ENCODE results near the gene MAP3K13.
"Not testable (repeated sequence)": the region's sequence is repeated elsewhere in the genome, so short reads cannot be mapped to it uniquely, and the experiment has no call there.

MAP3K13 gene

DNA sequence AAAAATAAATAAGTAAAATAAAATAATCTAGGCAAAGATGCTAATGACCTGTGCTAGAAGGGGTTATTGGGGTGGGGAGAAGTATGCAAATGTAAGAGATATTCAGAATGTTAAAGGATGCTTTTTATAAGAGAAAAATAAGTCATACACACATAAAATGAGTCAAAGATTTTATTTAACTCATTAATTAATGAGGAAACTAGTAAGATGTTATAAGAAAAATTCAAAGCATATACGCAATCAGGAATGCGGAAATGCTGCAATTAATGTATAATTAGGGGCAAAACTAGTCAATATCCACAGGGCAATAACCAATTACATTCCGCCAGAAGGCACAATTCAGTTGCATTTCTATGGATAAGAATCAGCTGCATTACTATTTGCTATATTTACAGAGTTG, 30.1 kb downstream of the MAP3K13 start:
- in situ Hi-C loops (cut with HindIII; ENCODE audit: low sequenced_read_pairs): no loop called here

GRCh38 chr3:185397676-185398075, 34.7 kb downstream of the MAP3K13 start:
- in situ Hi-C loops (cut with HindIII; ENCODE audit: low sequenced_read_pairs): loop anchor here (5.0 kb wide), 1 partner anchor 100 kb away; no protein-coding TSS in a partner anchor

- in situ Hi-C loops (cut with HindIII; ENCODE audit: low sequenced_read_pairs): loop anchor here (5.0 kb wide), 2 partner anchors 33 to 103 kb away; no protein-coding TSS in a partner anchor
These were observed 37.1 kb downstream of the MAP3K13 start for GRCh38 chr3:185399737-185400667.

GRCh38 chr3:185400866-185401265, 37.9 kb downstream of the MAP3K13 start:
- in situ Hi-C loops (cut with HindIII; ENCODE audit: low sequenced_read_pairs): loop anchor here (5.0 kb wide), 1 partner anchor 34 kb away; no protein-coding TSS in a partner anchor

GRCh38 chr3:185401319-185401955, 38.5 kb downstream of the MAP3K13 start:
- in situ Hi-C loops (cut with HindIII; ENCODE audit: low sequenced_read_pairs): loop anchor here (5.0 kb wide), 1 partner anchor 34 kb away; no protein-coding TSS in a partner anchor

- in situ Hi-C loops (cut with HindIII; ENCODE audit: low sequenced_read_pairs): loop anchor here (5.0 kb wide), 1 partner anchor 35 kb away; no protein-coding TSS in a partner anchor
These were observed 39.6 kb downstream of the MAP3K13 start for GRCh38 chr3:185402561-185402960.

GRCh38 chr3:185403002-185403401, 40.1 kb downstream of the MAP3K13 start:
- in situ Hi-C loops (cut with HindIII; ENCODE audit: low sequenced_read_pairs): loop anchor here (5.0 kb wide), 1 partner anchor 36 kb away; no protein-coding TSS in a partner anchor

DNA sequence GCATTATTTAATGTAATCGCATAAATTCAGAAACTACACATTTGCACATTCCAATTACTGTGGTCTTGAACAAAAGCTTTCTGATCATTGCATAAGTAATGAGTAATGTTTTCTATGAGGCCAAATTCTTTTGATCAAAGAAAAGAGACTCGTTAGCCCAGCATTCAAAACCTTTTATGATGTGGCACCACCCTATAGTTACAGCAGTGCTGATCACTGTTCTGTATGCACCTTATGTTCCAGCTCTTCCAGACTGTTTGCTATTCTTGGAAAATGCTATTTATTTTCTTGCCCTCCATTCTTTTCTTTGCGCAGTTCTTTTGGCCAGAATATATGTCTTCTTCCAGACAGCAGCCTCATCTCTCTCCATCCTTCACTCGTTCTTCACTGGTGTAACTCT, 42.3 kb downstream of the MAP3K13 start:
- in situ Hi-C loops (cut with HindIII; ENCODE audit: low sequenced_read_pairs): no loop called here

GRCh38 chr3:185405664-185406063, 42.7 kb downstream of the MAP3K13 start:
- in situ Hi-C loops (cut with HindIII; ENCODE audit: low sequenced_read_pairs): no loop called here

DNA sequence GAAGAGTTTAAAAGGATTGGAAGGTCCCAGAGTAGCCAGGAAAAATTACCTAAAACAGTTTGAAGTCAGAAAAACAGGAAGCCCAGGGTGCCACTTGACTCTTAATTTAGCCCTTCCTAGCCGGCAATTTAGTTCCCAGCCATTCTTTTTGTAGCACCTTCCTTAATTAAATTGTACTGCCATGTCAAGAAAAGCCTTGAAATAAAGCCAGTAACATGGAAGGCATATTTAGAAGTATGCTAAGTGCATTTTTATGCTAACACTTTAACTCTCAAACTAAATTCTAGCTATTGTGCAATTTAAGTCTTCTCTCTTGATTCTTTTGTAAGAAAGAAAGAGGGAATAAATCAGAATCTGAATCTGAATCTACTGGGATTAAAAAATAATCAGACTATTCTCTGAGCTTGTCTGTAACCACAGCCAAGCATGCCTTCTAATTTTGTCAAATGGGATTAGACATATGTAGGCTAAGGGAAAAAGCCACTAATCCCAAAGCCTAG, 43.2 kb downstream of the MAP3K13 start:
- in situ Hi-C loops (cut with HindIII; ENCODE audit: low sequenced_read_pairs): no loop called here

- in situ Hi-C loops (cut with HindIII; ENCODE audit: low sequenced_read_pairs): no loop called here
These were observed 47.0 kb downstream of the MAP3K13 start for GRCh38 chr3:185409957-185410356.

DNA sequence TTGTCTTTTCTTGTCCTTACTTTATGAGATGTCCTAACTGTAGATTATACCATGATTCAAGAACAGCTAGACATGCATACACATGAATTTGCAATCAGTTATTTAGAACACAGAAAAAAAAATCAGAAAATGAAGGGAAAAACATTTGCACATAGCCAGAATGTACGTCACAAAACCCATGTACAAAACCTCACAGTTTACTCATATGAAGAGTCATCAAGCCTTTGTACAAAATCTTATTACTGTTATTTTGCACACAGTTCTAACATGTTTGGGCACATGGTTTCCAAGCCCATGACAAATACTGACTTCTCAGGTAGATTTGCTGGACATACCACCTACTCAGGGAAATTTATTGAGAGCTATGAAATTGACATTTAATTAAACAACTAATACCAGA, 48.2 kb downstream of the MAP3K13 start:
- in situ Hi-C loops (cut with HindIII; ENCODE audit: low sequenced_read_pairs): no loop called here

- in situ Hi-C loops (cut with HindIII; ENCODE audit: low sequenced_read_pairs): no loop called here
These were observed 53.6 kb downstream of the MAP3K13 start for GRCh38 chr3:185416513-185416912.

DNA sequence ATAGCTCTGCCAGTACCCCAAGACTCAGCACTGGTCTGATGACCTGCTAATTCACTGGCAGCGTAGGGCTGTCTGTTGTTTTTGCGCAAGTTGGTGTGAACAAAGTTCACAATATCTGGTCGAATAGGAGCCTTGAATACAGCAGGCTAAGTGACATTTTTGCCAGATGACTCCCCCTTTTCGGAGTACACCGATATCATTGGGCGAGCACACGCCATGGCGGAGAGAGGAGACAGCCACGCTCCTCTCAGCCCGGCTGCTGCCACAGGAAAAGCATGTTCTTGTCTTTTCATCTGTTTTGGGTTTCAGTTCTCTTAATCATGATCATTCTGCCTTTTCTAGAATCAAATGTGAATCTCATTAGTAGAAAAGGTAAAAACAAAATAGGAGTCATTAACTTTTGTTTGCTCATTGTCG, 55.6 kb downstream of the MAP3K13 start:
- in situ Hi-C loops (cut with HindIII; ENCODE audit: low sequenced_read_pairs): not testable (repeated sequence)

- in situ Hi-C loops (cut with HindIII; ENCODE audit: low sequenced_read_pairs): no loop called here
These were observed 57.8 kb downstream of the MAP3K13 start for GRCh38 chr3:185420762-185421161.

- in situ Hi-C loops (cut with HindIII; ENCODE audit: low sequenced_read_pairs): no loop called here
These were observed 58.8 kb downstream of the MAP3K13 start for GRCh38 chr3:185421577-185422232.

- in situ Hi-C loops (cut with HindIII; ENCODE audit: low sequenced_read_pairs): no loop called here
These were observed 59.7 kb downstream of the MAP3K13 start for GRCh38 chr3:185422677-185423076.

DNA sequence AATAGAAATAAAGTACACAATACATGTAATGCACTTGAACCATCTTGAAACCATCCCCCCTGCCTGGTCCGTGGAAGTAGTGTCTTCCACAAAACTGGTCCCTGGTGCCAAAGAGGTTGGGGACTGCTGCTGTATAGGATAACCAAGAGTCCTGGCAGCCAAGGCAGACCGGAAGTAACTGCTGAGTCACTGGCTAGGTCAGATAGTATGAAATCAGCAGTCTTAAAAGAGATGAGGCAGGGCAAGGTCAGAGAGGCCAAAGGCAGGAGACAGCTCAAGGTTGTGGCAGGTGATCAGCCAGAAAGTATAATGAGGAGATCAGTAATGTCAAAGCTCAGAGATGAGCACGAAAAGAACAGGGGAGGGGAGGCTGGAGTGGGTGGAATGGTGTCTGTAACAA, 60.2 kb downstream of the MAP3K13 start:
- in situ Hi-C loops (cut with HindIII; ENCODE audit: low sequenced_read_pairs): no loop called here

- in situ Hi-C loops (cut with HindIII; ENCODE audit: low sequenced_read_pairs): no loop called here
These were observed 61.5 kb downstream of the MAP3K13 start for GRCh38 chr3:185424435-185424834.

GRCh38 chr3:185430375-185430774, 67.4 kb downstream of the MAP3K13 start:
- in situ Hi-C loops (cut with HindIII; ENCODE audit: low sequenced_read_pairs): no loop called here
